Muscle of leg (tissue), 11 donors: ENCODE measurements around the gene NT5DC2. TPM values are rescaled to one million over a fixed set of nuclear protein-coding genes. Genes with fewer than 3 reads are reported as not detected.
A peak's percentile ranks its signal among the peaks of the same experiment; 100 is the strongest.

Experiments used
- DNase-seq: peaks from one replicate; pipeline ENCODE4 v3.0.0; 2013
- H3K27ac ChIP-seq: one replicate; pipeline ENCODE4 v1.5.1; 2013; ENCODE audit warnings: mild to moderate bottlenecking, low read length, control low read depth
- H3K27me3 ChIP-seq: one replicate; pipeline ENCODE4 v1.6.1; 2013; ENCODE audit warnings: low read length; ENCODE audit not compliant: control insufficient read depth, insufficient read depth
- H3K36me3 ChIP-seq: one replicate; pipeline ENCODE4 v1.6.1; 2013; ENCODE audit warnings: low read length; ENCODE audit not compliant: control insufficient read depth, insufficient read depth
- H3K4me1 ChIP-seq: one replicate; pipeline ENCODE4 v1.6.1; 2013; ENCODE audit warnings: low read length; ENCODE audit not compliant: control insufficient read depth, insufficient read depth
- H3K4me3 ChIP-seq: one replicate; pipeline ENCODE4 v1.5.1; 2013; ENCODE audit warnings: low read length, control low read depth
- H3K9me3 ChIP-seq: replicated peaks from 2 replicates; pipeline ENCODE4 v1.6.1; 2013; ENCODE audit warnings: low read depth, low read length; ENCODE audit not compliant: control insufficient read depth
- WGBS: methylation state at CpG from one replicate; pipeline ENCODE4 v1.1.5; 2013; ENCODE audit warnings: missing lambda C conversion rate; ENCODE audit not compliant: insufficient coverage; 5-methylcytosine and 5-hydroxymethylcytosine counted together
- polyA plus RNA-seq, 8 donors: library from polyadenylated mRNA; unstranded; fragments of 120-200 nt; gene quantifications; one replicate each; pipeline versions ENCODE4 v1.2.1 to v1.2.3, GENCODE V29; 2013; ENCODE audit warnings: inconsistent platforms in 1 of 8, low replicate concordance in 1 of 8; ENCODE audit not compliant: insufficient read length in 8 of 8, insufficient read depth in 1 of 8
- total RNA-seq: library from RNA; stranded (reverse); fragments of 120-200 nt; gene quantifications from one replicate; pipeline ENCODE4 v1.2.4, GENCODE V29; 2013

NT5DC2 gene
- total and polyA plus RNA-seq, 9 donors, result 52.0 to 134 (median 100) TPM

GRCh38 chr3:52539010-52539653, 5.5 kb upstream of the NT5DC2 start:
- Histone ChIP-seq H3K27ac (no peak overlapping the region), H3K4me1 (peaks cover 42% of the 10 kb centered on the region), H3K36me3 (peaks cover 13% of the 10 kb centered on the region), H3K27me3 (no peaks in the 10 kb centered on the region), H3K9me3 (no peaks in the 10 kb centered on the region), H3K4me3 (no peak overlapping the region)
- 90% methylated on average over 5 of the region's 5 CpGs for WGBS
- DNase-seq, result no peak

GRCh38 chr3:52537726-52538421, 4.2 kb upstream of the NT5DC2 start:
- peak; percentile 1 for DNase-seq
- H3K4me1 ChIP-seq, result peaks cover 44% of the 10 kb centered on the region

GRCh38 chr3:52537165-52537620, 3.5 kb upstream of the NT5DC2 start:
- H3K4me1 ChIP-seq, result peaks cover 51% of the 10 kb centered on the region

More at GRCh38 chr3:52537726-52538421, 4.2 kb upstream of the NT5DC2 start:
- Histone ChIP-seq H3K27ac (no peak overlapping the region), H3K36me3 (peaks cover 13% of the 10 kb centered on the region), H3K9me3 (no peaks in the 10 kb centered on the region), H3K27me3 (no peaks in the 10 kb centered on the region), H3K4me3 (peak overlapping the region; percentile 97)
- 81% methylated on average over 7 of the region's 7 CpGs for WGBS

GRCh38 chr3:52536369-52537164, 2.9 kb upstream of the NT5DC2 start, which contains the start of gene UQCC5:
Gene UQCC5, plus strand, starts transcription at chr3:52536605. Its CDS starts 151 bp downstream, at chr3:52536756.
- H3K36me3 ChIP-seq, result peaks cover 13% of the 10 kb centered on the region
- H3K9me3 ChIP-seq, result no peaks in the 10 kb centered on the region
- under 1% methylated on average over 60 of the region's 65 CpGs for WGBS
- H3K4me1 ChIP-seq, result peaks cover 57% of the 10 kb centered on the region
- peak; percentile 99 for DNase-seq
- no peaks in the 10 kb centered on the region for H3K27me3 ChIP-seq
- peak within 1 kb of the TSS; percentile 97 for H3K4me3 ChIP-seq
- H3K27ac ChIP-seq, result peak within 1 kb of the TSS; percentile 95

More at GRCh38 chr3:52537165-52537620, 3.5 kb upstream of the NT5DC2 start:
- 20% methylated on average over 2 of the region's 6 CpGs for WGBS
- no peaks in the 10 kb centered on the region for H3K27me3 ChIP-seq
- DNase-seq, result no peak
- H3K36me3 ChIP-seq, result peaks cover 13% of the 10 kb centered on the region
- H3K4me3 ChIP-seq, result peak overlapping the region; percentile 97
- H3K27ac ChIP-seq, result peak overlapping the region; percentile 95
- H3K9me3 ChIP-seq, result no peaks in the 10 kb centered on the region

GRCh38 chr3:52536112-52536368, 2.4 kb upstream of the NT5DC2 start:
- Histone ChIP-seq H3K4me3 (peak overlapping the region; percentile 29), H3K4me1 (peaks cover 63% of the 10 kb centered on the region), H3K36me3 (peaks cover 12% of the 10 kb centered on the region), H3K9me3 (no peaks in the 10 kb centered on the region), H3K27ac (peak overlapping the region; percentile 59), H3K27me3 (no peaks in the 10 kb centered on the region)
- no peak for DNase-seq
- WGBS, result 0% methylated on average over 4 of the region's 9 CpGs

- peaks cover 67% of the 10 kb centered on the region for H3K4me1 ChIP-seq
- no peaks in the 10 kb centered on the region for H3K27me3 ChIP-seq
- no peak for DNase-seq
- peak overlapping the region; percentile 59 for H3K27ac ChIP-seq
- no peak overlapping the region for H3K4me3 ChIP-seq
- H3K9me3 ChIP-seq, result no peaks in the 10 kb centered on the region
- peaks cover 12% of the 10 kb centered on the region for H3K36me3 ChIP-seq
- WGBS, result 84% methylated on average over 10 of the region's 19 CpGs
Observed at GRCh38 chr3:52535411-52536111, 1.9 kb upstream of the NT5DC2 start.

- Histone ChIP-seq H3K27me3 (no peaks in the 10 kb centered on the region), H3K4me1 (peaks cover 72% of the 10 kb centered on the region), H3K27ac (peak overlapping the region; percentile 84), H3K36me3 (peaks cover 9% of the 10 kb centered on the region), H3K4me3 (peak overlapping the region; percentile 73), H3K9me3 (no peaks in the 10 kb centered on the region)
- peak; percentile 51 for DNase-seq
- 16% methylated on average over 55 of the region's 57 CpGs for WGBS
Observed at GRCh38 chr3:52534281-52535183, 875 bp upstream of the NT5DC2 start.

GRCh38 chr3:52532838-52533622, 627 bp downstream of the NT5DC2 start:
- DNase-seq, result peak; percentile 42
- H3K9me3 ChIP-seq, result no peaks in the 10 kb centered on the region
- H3K27ac ChIP-seq, result no peak overlapping the region
- H3K4me3 ChIP-seq, result peak overlapping the region; percentile 55
- H3K27me3 ChIP-seq, result no peaks in the 10 kb centered on the region
- peaks cover 17% of the 10 kb centered on the region for H3K36me3 ChIP-seq
- under 1% methylated on average over 76 of the region's 78 CpGs for WGBS
- peaks cover 63% of the 10 kb centered on the region for H3K4me1 ChIP-seq

GRCh38 chr3:52532517-52532837, 1.2 kb downstream of the NT5DC2 start:
- Histone ChIP-seq H3K4me1 (peaks cover 58% of the 10 kb centered on the region), H3K9me3 (no peaks in the 10 kb centered on the region)
- peak; percentile 38 for DNase-seq

More at GRCh38 chr3:52532517-52532837, 1.2 kb downstream of the NT5DC2 start:
- H3K4me3 ChIP-seq, result peak overlapping the region; percentile 55
- WGBS, result 7% methylated on average over 2 of the region's 5 CpGs
- H3K36me3 ChIP-seq, result peaks cover 22% of the 10 kb centered on the region
- H3K27me3 ChIP-seq, result no peaks in the 10 kb centered on the region
- H3K27ac ChIP-seq, result no peak overlapping the region
